PC-3 (cell line): ENCODE data around the gene RIPOR3. TPM values are rescaled to one million over a fixed set of nuclear protein-coding genes. Genes with fewer than 3 reads are reported as not detected.
A peak's percentile ranks its signal among the peaks of the same experiment; 100 is the strongest.

ENCODE experiments used
- ATAC-seq: fragments of 200-7000 bp; cut with Tn5 transposase; 2 replicates; pipeline ENCODE4 v1.9.1; 2020; ENCODE audit warnings: mild to moderate bottlenecking, moderate library complexity
- BruUV-seq: library from RNA; stranded (reverse); fragments of 400-500 nt; replicated peaks from 2 replicates; lab custom pipeline; 2021; lab: Mats Ljungman, UMichigan
- CTCF ChIA-PET: fragments of 300-600 bp; sonication (Branson Sonifier 250); formaldehyde crosslinking; loops from one replicate; lab custom pipeline; 2022; ENCODE audit warnings: antibody characterized with exemption; lab: Charles Lee
- POLR2A ChIA-PET: fragments of 300-600 bp; sonication (Branson Sonifier 250); formaldehyde crosslinking; loops from one replicate; lab custom pipeline; 2022; ENCODE audit warnings: antibody characterized with exemption; ENCODE audit not compliant: unreplicated experiment; lab: Charles Lee
- DNase-seq: peaks from one replicate; pipeline ENCODE4 v3.0.0-alpha.2; 2015
- H2AFZ ChIP-seq: fragments of 300-600 bp; sonication (generic); 2 replicates; pipeline ENCODE4 v1.6.0; 2016; ENCODE audit warnings: antibody characterized with exemption, low read length
- H3F3A ChIP-seq: fragments of 300-600 bp; sonication (generic); one replicate; pipeline ENCODE4 v1.6.0; 2017; ENCODE audit warnings: antibody characterized with exemption, low read length, control low read depth, mild to moderate bottlenecking; ENCODE audit not compliant: unreplicated experiment
- H3K27ac ChIP-seq: fragments of 300-600 bp; sonication (generic); 2 replicates; pipeline ENCODE4 v1.5.1; 2016; ENCODE audit warnings: mild to moderate bottlenecking, low read length
- H3K27me3 ChIP-seq: fragments of 300-600 bp; sonication (generic); 2 replicates; pipeline ENCODE4 v1.6.1; 2016; ENCODE audit warnings: low read length, mixed read lengths
- H3K36me3 ChIP-seq: fragments of 300-600 bp; sonication (generic); 2 replicates; pipeline ENCODE4 v1.6.1; 2016; ENCODE audit warnings: low read depth, mixed run types, low read length, mixed read lengths
- H3K4me1 ChIP-seq: fragments of 300-600 bp; sonication (generic); 2 replicates; pipeline ENCODE4 v1.5.1; 2016; ENCODE audit warnings: low read length; ENCODE audit not compliant: insufficient read depth
- H3K4me2 ChIP-seq: fragments of 300-600 bp; sonication (generic); 2 replicates; pipeline ENCODE4 v1.6.0; 2016; ENCODE audit warnings: low read length
- H3K4me3 ChIP-seq: fragments of 300-600 bp; sonication (generic); 2 replicates; pipeline ENCODE4 v1.5.1; 2016; ENCODE audit warnings: mild to moderate bottlenecking, low read length, mixed read lengths
- H3K79me2 ChIP-seq: fragments of 300-600 bp; sonication (generic); 2 replicates; pipeline ENCODE4 v1.6.1; 2017; ENCODE audit warnings: low read length, mixed read lengths
- H3K9ac ChIP-seq: fragments of 300-600 bp; sonication (generic); 2 replicates; pipeline ENCODE4 v1.6.0; 2016; ENCODE audit warnings: mild to moderate bottlenecking, low read length
- H3K9me2 ChIP-seq: fragments of 300-600 bp; sonication (generic); replicated peaks from 2 replicates; pipeline ENCODE4 v1.6.1; 2016; ENCODE audit warnings: mixed run types, low read length, mixed read lengths
- H3K9me3 ChIP-seq: fragments of 300-600 bp; sonication (generic); 2 replicates; pipeline ENCODE4 v1.6.1; 2016; ENCODE audit warnings: low read length, mixed read lengths
- H4K20me1 ChIP-seq: fragments of 300-600 bp; sonication (generic); 2 replicates; pipeline ENCODE4 v1.6.1; 2016; ENCODE audit warnings: low read length, mixed read lengths
- EZH2 ChIP-seq: fragments of 300-600 bp; sonication (generic); IDR thresholded peaks from one replicate; pipeline ENCODE4 v1.6.1; 2017; ENCODE audit warnings: antibody characterized with exemption, mild to moderate bottlenecking, low read length; ENCODE audit not compliant: unreplicated experiment
- EZH2phosphoT487 ChIP-seq: fragments of 300-600 bp; sonication (generic); IDR thresholded peaks from 2 replicates; pipeline ENCODE4 v1.6.1; 2018; ENCODE audit warnings: mild to moderate bottlenecking, antibody characterized with exemption, low read length, borderline replicate concordance
- intact Hi-C: fragments of 100-400 bp; cut with micrococcal nuclease; formaldehyde crosslinking; loops from 2 replicates; pipeline ENCODE4 v1.9.0; 2023
- total RNA-seq: library from RNA; depleted of rRNA; stranded (reverse); fragments of >200 nt; gene quantifications from 2 replicates; pipeline ENCODE4 v1.2.3, GENCODE V29; 2014
- TF ChIP-seq, protein P1 (sequence below): fragments of 300-600 bp; sonication (generic); conservative IDR thresholded peaks from 2 replicates; pipeline ENCODE4 v1.5.1; 2017; ENCODE audit warnings: antibody characterized with exemption, low read depth, mild to moderate bottlenecking, low read length

Gene RIPOR3
- total RNA-seq, 1 experiment from 2014 or later: 0.04 TPM

DNA sequence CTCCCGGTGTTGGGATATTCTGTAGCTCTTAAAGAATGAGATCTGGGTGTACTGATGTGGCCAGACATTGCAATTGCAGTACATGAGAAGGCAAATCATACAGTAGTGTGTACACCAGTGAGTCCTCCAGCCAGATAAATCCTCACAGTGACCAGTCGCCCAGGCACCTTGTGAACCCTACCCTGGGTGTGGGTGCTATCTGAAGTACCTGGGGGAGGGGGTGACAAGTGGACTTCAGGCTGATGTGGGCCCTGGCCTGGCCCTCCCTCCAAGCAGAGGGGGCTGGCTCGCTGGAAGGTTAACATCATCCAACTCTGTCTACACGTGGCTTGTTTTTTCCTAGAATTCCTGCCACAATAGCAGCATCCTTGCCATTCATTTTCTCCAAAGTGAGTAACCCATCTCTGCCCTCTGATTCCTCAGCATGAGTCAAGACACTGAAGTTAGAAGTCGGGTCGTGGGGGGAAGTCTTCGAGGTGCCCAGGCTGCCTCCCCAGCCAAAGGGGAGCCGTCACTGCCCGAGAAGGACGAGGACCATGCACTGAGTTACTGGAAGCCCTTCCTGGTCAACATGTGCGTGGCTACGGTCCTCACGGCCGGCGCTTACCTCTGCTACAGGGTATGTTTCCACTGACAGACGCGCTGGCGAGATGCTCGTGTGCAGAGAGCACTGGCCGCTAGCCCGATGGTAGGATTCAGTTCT lies 110.3 kb downstream of the RIPOR3 start:
- Histone ChIP-seq H3K36me3 (peaks cover 69% of the 10 kb centered on the region), H3K9me2 (no peaks in the 10 kb centered on the region), H2AFZ (no peak overlapping the region), H3K4me3 (no peak overlapping the region), H3K9me3 (no peaks in the 10 kb centered on the region), H3K4me1 (no peaks in the 10 kb centered on the region), H3K9ac (no peak overlapping the region), H3K79me2 (no peaks in the 10 kb centered on the region), H3K27ac (no peak overlapping the region), H4K20me1 (no peaks in the 10 kb centered on the region), H3K27me3 (no peaks in the 10 kb centered on the region), H3F3A (no peaks in the 10 kb centered on the region), H3K4me2 (no peak overlapping the region)
- CTCF ChIA-PET: no interaction called here
- BruUV-seq: no TSS peak
- POLR2A ChIA-PET: interaction anchor here (0.5 kb wide), 1 partner anchor 390 kb away, joined by 3 read pairs; no protein-coding TSS in a partner anchor
- no peak for ATAC-seq
- intact Hi-C loops: loop anchor here (1.0 kb wide), 1 partner anchor 77 kb away; no protein-coding TSS in a partner anchor
- TF ChIP-seq, protein P1, sequence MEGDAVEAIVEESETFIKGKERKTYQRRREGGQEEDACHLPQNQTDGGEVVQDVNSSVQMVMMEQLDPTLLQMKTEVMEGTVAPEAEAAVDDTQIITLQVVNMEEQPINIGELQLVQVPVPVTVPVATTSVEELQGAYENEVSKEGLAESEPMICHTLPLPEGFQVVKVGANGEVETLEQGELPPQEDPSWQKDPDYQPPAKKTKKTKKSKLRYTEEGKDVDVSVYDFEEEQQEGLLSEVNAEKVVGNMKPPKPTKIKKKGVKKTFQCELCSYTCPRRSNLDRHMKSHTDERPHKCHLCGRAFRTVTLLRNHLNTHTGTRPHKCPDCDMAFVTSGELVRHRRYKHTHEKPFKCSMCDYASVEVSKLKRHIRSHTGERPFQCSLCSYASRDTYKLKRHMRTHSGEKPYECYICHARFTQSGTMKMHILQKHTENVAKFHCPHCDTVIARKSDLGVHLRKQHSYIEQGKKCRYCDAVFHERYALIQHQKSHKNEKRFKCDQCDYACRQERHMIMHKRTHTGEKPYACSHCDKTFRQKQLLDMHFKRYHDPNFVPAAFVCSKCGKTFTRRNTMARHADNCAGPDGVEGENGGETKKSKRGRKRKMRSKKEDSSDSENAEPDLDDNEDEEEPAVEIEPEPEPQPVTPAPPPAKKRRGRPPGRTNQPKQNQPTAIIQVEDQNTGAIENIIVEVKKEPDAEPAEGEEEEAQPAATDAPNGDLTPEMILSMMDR: no peak
- TF ChIP-seq EZH2phosphoT487: no peak
- TF ChIP-seq EZH2: no peak
- DNase-seq: no peak

DNA sequence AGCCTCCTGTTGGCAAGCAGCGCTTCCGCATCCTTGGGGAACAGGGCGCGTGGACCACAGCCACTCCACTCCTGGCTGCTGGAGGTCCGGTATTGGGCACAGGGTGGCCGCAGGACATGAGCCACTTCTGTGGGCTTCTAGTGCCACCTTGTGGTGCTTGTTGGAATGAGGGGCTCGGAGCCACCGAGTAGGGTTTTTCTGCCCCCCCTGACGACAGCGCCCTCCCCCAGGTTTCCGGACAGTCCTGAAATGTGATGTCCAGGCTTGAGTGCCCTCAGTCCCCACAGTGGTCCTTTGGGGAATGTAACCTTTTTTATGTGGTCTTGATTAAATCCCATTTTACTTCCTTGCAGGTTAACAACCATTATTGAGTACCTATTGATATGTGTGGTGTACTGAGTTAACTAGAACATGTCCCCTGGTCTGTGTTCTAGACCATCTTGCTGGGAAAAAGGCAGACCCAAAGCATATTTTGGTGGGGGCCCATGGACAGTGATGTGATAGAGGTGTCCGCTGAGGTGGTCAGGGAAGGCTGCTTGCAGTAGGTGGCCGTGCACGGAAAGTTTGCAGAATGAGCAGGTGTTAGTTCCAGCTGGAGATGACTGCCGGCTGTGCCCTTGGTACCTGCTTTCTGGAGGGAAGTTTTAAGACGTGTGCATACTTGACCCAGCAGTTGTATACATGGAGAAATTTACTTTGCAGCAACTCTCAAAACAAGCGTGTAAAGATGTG lies 111.2 kb downstream of the RIPOR3 start:
- Histone ChIP-seq H3K79me2 (no peaks in the 10 kb centered on the region), H3K9me2 (no peaks in the 10 kb centered on the region), H3K9ac (no peak overlapping the region), H3K27ac (no peak overlapping the region), H3K4me1 (no peaks in the 10 kb centered on the region), H3K4me3 (no peak overlapping the region), H2AFZ (no peak overlapping the region), H3K4me2 (no peak overlapping the region), H3K36me3 (peaks cover 69% of the 10 kb centered on the region), H3F3A (no peaks in the 10 kb centered on the region), H3K27me3 (no peaks in the 10 kb centered on the region), H4K20me1 (no peaks in the 10 kb centered on the region), H3K9me3 (no peaks in the 10 kb centered on the region)
- intact Hi-C loops: loop anchor here (1.0 kb wide), 1 partner anchor 76 kb away; no protein-coding TSS in a partner anchor
- ChIA-PET CTCF (interaction anchor here (1.0 kb wide), 1 partner anchor 114 kb away, joined by 3 read pairs; no protein-coding TSS in a partner anchor), POLR2A (interaction anchor here (0.5 kb wide), 1 partner anchor 389 kb away, joined by 3 read pairs; no protein-coding TSS in a partner anchor)
- no TSS peak for BruUV-seq
- ATAC-seq: peak; percentile 75
- peak; percentile 77 for DNase-seq
- TF ChIP-seq, protein P1: peak; percentile 93
- no peak for TF ChIP-seq EZH2
- TF ChIP-seq EZH2phosphoT487: no peak
